ENCODE data around the gene TAF6L. TPM values are rescaled to one million over a fixed set of nuclear protein-coding genes. Genes with fewer than 3 reads are reported as not detected.

Gene TAF6L
- total and polyA plus RNA-seq, 9 of the 15 experiments (the other 6 are each of a cell fraction or from before 2014, with no cell fraction given): 0.04 to 45.5 (median 20.8) TPM

DNA sequence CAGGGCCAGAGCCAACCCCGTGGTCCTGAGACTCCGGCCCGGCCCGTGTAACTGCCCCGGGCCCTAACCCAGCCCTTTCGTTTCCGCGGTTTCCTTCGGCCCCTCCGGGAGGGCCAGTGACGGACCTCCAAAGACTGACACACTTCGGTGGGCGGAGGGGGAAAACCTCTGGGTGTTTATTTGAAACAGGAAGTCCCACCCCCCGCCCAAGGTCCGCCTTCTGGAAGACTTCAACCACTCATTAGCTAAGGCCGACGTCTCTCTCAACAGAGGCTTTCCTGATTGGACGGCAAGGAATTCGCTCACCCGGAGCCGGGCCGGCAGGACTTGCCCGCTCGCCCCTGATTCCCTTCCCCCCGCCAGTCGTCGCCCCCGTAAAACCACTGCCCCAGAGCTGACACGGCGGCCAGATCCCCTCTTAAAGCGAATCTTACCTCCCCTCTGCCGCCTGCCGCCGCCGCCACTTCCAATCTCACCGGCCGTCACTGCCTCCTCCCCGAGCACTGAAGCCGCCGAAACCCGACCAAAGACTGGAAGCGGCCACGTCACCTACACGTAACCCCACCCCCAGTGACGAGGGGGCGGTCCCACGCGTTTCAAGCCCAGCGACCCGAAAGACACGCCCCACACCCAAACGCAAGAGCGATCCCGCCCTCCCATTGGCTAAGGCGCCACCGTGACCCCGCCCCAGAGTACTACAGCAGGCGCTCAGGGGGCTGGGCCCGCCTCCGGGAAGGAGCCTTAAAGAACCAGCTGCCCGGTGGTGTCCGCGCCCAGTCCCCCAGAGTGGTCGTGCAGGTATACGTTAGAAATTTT is 60.5 kb downstream of the TAF6L start, which contains the start of gene STX5 (continued):
- 0 out of 4 replicates have a peak, but pooled peaks of 1 of the 2 experiments have one; percentile 12 for TF ChIP-seq SIX5 (IDR thresholded peaks at IDR 0.05; ENCODE audit: borderline replicate concordance in 1 of 2, insufficient read depth in 1 of 2, low read depth in 1 of 2, low read length in 2 of 2)
- peak; percentile 5; the same call in 1 of the 2 replicates for TF ChIP-seq CTBP1 (IDR thresholded peaks at IDR 0.05; ENCODE audit: borderline replicate concordance)
- TF ChIP-seq, protein P1, sequence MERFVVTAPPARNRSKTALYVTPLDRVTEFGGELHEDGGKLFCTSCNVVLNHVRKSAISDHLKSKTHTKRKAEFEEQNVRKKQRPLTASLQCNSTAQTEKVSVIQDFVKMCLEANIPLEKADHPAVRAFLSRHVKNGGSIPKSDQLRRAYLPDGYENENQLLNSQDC (CRISPR knock-in tag; IDR thresholded peaks at IDR 0.05): no peak
- TF ChIP-seq, protein P2, sequence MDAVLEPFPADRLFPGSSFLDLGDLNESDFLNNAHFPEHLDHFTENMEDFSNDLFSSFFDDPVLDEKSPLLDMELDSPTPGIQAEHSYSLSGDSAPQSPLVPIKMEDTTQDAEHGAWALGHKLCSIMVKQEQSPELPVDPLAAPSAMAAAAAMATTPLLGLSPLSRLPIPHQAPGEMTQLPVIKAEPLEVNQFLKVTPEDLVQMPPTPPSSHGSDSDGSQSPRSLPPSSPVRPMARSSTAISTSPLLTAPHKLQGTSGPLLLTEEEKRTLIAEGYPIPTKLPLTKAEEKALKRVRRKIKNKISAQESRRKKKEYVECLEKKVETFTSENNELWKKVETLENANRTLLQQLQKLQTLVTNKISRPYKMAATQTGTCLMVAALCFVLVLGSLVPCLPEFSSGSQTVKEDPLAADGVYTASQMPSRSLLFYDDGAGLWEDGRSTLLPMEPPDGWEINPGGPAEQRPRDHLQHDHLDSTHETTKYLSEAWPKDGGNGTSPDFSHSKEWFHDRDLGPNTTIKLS (IDR thresholded peaks at IDR 0.05; ENCODE audit: borderline replicate concordance, low read depth): peak; percentile 99
- 0 out of 2 replicates have a peak, but pooled peaks have one; percentile 43 for TF ChIP-seq ZZZ3 (IDR thresholded peaks at IDR 0.05)
- peak; percentile 93 for TF ChIP-seq ATF7 (IDR thresholded peaks at IDR 0.05)
- TF ChIP-seq SIRT6 (IDR thresholded peaks at IDR 0.05; ENCODE audit: low read depth, low read length): no peak
- peak; percentile 53 for TF ChIP-seq RBBP5 (IDR thresholded peaks at IDR 0.05; ENCODE audit: borderline replicate concordance, insufficient read depth, low read length, poor library complexity, severe bottlenecking)
- no peak for TF ChIP-seq ZNF347 (CRISPR knock-in tag; IDR thresholded peaks at IDR 0.05; ENCODE audit: low read depth)
- peak; percentile 88; the same call in 1 of the 2 replicates for TF ChIP-seq OTX1 (CRISPR knock-in tag; IDR thresholded peaks at IDR 0.05)
- TF ChIP-seq, protein P3, sequence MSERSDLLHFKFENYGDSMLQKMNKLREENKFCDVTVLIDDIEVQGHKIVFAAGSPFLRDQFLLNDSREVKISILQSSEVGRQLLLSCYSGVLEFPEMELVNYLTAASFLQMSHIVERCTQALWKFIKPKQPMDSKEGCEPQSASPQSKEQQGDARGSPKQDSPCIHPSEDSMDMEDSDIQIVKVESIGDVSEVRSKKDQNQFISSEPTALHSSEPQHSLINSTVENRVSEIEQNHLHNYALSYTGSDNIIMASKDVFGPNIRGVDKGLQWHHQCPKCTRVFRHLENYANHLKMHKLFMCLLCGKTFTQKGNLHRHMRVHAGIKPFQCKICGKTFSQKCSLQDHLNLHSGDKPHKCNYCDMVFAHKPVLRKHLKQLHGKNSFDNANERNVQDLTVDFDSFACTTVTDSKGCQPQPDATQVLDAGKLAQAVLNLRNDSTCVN (CRISPR knock-in tag; IDR thresholded peaks at IDR 0.05): 0 out of 2 replicates have a peak, but pooled peaks have one; percentile 55
- TF ChIP-seq POLR2A (conservative IDR thresholded peaks at IDR 0.05): peak; percentile 92
- TF ChIP-seq, protein P4, sequence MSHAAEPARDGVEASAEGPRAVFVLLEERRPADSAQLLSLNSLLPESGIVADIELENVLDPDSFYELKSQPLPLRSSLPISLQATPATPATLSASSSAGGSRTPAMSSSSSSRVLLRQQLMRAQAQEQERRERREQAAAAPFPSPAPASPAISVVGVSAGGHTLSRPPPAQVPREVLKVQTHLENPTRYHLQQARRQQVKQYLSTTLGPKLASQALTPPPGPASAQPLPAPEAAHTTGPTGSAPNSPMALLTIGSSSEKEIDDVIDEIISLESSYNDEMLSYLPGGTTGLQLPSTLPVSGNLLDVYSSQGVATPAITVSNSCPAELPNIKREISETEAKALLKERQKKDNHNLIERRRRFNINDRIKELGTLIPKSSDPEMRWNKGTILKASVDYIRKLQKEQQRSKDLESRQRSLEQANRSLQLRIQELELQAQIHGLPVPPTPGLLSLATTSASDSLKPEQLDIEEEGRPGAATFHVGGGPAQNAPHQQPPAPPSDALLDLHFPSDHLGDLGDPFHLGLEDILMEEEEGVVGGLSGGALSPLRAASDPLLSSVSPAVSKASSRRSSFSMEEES (CRISPR knock-in tag; IDR thresholded peaks at IDR 0.05): no peak
- TF ChIP-seq, protein P5, sequence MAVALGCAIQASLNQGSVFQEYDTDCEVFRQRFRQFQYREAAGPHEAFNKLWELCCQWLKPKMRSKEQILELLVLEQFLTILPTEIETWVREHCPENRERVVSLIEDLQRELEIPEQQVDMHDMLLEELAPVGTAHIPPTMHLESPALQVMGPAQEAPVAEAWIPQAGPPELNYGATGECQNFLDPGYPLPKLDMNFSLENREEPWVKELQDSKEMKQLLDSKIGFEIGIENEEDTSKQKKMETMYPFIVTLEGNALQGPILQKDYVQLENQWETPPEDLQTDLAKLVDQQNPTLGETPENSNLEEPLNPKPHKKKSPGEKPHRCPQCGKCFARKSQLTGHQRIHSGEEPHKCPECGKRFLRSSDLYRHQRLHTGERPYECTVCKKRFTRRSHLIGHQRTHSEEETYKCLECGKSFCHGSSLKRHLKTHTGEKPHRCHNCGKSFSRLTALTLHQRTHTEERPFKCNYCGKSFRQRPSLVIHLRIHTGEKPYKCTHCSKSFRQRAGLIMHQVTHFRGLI (CRISPR knock-in tag; IDR thresholded peaks at IDR 0.05): no peak
- peak; percentile 97 for TF ChIP-seq GABPA (tag; conservative IDR thresholded peaks at IDR 0.05; ENCODE audit: low read depth)
- TF ChIP-seq TAF7 (tag; IDR thresholded peaks at IDR 0.05): peak; percentile 92
- peak; percentile 93 for TF ChIP-seq POLR2B (IDR thresholded peaks at IDR 0.05; ENCODE audit: low read depth, partially characterized antibody)
- peak; percentile 87 for TF ChIP-seq POLR2H (tag; IDR thresholded peaks at IDR 0.05; ENCODE audit: low read depth)
- 0 out of 4 replicates have a peak, but pooled peaks of 1 of the 2 experiments have one; percentile 35 for TF ChIP-seq TEAD1 (CRISPR knock-in tag; IDR thresholded peaks at IDR 0.05)
- peak; percentile 72 for TF ChIP-seq NEUROD1 (IDR thresholded peaks at IDR 0.05; ENCODE audit: borderline replicate concordance, low read depth, low read length, partially characterized antibody)
- peak; percentile 57; the same call in 1 of the 2 replicates for TF ChIP-seq LARP7 (IDR thresholded peaks at IDR 0.05)
